ENCODE results near the gene SNX9. TPM values are rescaled to one million over a fixed set of nuclear protein-coding genes. Genes with fewer than 3 reads are reported as not detected.

The SNX9 gene
- total and polyA plus RNA-seq, 2 donors (not counting 1 experiment from before 2014, with no cell fraction given) = 10.0 to 50.7 TPM

- POLR2A ChIA-PET = no interaction called here
- H3K4me2 ChIP-seq (replicated peaks; ENCODE audit: low read depth, low read length, poor library complexity, severe bottlenecking) = no peak overlapping the region
- Mint-ChIP-seq H3K4me3 (no peak overlapping the region), H3K27me3 (no peaks in the 10 kb centered on the region), H3K27ac (no peak overlapping the region), H3K4me1 (peaks cover 61% of the 10 kb centered on the region), H3K9me3 (ENCODE audit: insufficient read depth) (no peaks in the 10 kb centered on the region)
- peaks cover 2 to 30% of the 10 kb centered on the region in 2 experiments for H3K36me3 ChIP-seq (replicated peaks in 1 of 2; ENCODE audit: control extremely low read depth in 1 of 2, control insufficient read depth in 1 of 2, extremely low read depth in 1 of 2, insufficient read depth in 2 of 2, low read length in 1 of 2)
- peaks cover 16 to 19% of the 10 kb centered on the region in 2 donors for H3K4me1 ChIP-seq (ENCODE audit: control insufficient read depth in 2 of 2, insufficient read depth in 2 of 2, low read length in 2 of 2)
- DNase-seq (no peak), ATAC-seq (ENCODE audit: low read depth) (no peak)
- intact Hi-C loops (cut with micrococcal nuclease) = no loop called here
- peaks cover 5% of the 10 kb centered on the region for H4K20me1 ChIP-seq (ENCODE audit: control insufficient read depth, insufficient read depth, low read length, poor library complexity, severe bottlenecking)
- H3K9ac ChIP-seq (ENCODE audit: low read length) = no peak overlapping the region
- H3K79me2 ChIP-seq (ENCODE audit: control insufficient read depth, insufficient read depth, low read length) = peaks cover 25% of the 10 kb centered on the region
- TF ChIP-seq EZH2 (IDR thresholded peaks at IDR 0.05; ENCODE audit: borderline replicate concordance, insufficient read depth, low read depth, low read length, poor library complexity, severe bottlenecking) (no peak), CTCF (IDR thresholded peaks at IDR 0.05) (no peak)
- no peak overlapping the region for H3K27ac ChIP-seq (ENCODE audit: low read length in 2 of 2)
- no peak overlapping the region for H2AFZ ChIP-seq (ENCODE audit: insufficient read depth, low read depth, low read length, poor library complexity, severe bottlenecking)
- H3K27me3 ChIP-seq (replicated peaks in 1 of 4; ENCODE audit: control extremely low read depth in 1 of 4, control insufficient read depth in 3 of 4, insufficient read depth in 4 of 4, low read length in 3 of 4) = no peaks in the 10 kb centered on the region
- CTCF ChIA-PET = interaction anchor here (0.8 to 4.6 kb wide), 3 partner anchors 14 to 132 kb away, joined by 3 to 30 read pairs (median 5); no protein-coding TSS in a partner anchor
- 55% methylated on average over 4 of the region's 4 CpGs for WGBS (ENCODE audit: insufficient coverage)
- H3K9me3 ChIP-seq (ENCODE audit: control extremely low read depth in 1 of 3, control insufficient read depth in 2 of 3, insufficient read depth in 1 of 3, low read length in 2 of 3) = no peaks in the 10 kb centered on the region
- H3K4me3 ChIP-seq (ENCODE audit: control extremely low read depth in 1 of 5, extremely low read depth in 1 of 5, insufficient read depth in 1 of 5, low read depth in 2 of 5, low read length in 4 of 5) = no peak overlapping the region
Observed at GRCh38 chr6:157887892-157888291, 64.8 kb downstream of the SNX9 start.

- POLR2A ChIA-PET = no interaction called here
- H4K20me1 ChIP-seq (ENCODE audit: control insufficient read depth, insufficient read depth, low read length, poor library complexity, severe bottlenecking) = peaks cover 5% of the 10 kb centered on the region
Observed at GRCh38 chr6:157891544-157892362, 68.7 kb downstream of the SNX9 start.

More at GRCh38 chr6:157891544-157892362, 68.7 kb downstream of the SNX9 start:
- 74% methylated on average over 9 of the region's 9 CpGs for WGBS (ENCODE audit: insufficient coverage)
- no peaks in the 10 kb centered on the region for H3K9me3 Mint-ChIP-seq (ENCODE audit: insufficient read depth)
- H3K4me2 ChIP-seq (replicated peaks; ENCODE audit: low read depth, low read length, poor library complexity, severe bottlenecking) = no peak overlapping the region
- no peaks in the 10 kb centered on the region for H3K27me3 Mint-ChIP-seq
- ATAC-seq (ENCODE audit: low read depth) = no peak
- CTCF ChIA-PET = interaction anchor here (1.2 to 2.9 kb wide), 2 partner anchors 18 to 135 kb away, joined by 3 to 20 read pairs; no protein-coding TSS in a partner anchor
- H3K4me1 Mint-ChIP-seq = peaks cover 43% of the 10 kb centered on the region
- DNase-seq = no peak
- no peak overlapping the region for H3K9ac ChIP-seq (ENCODE audit: low read length)
- H3K36me3 ChIP-seq (replicated peaks in 1 of 2; ENCODE audit: control extremely low read depth in 1 of 2, control insufficient read depth in 1 of 2, extremely low read depth in 1 of 2, insufficient read depth in 2 of 2, low read length in 1 of 2) = peaks cover 2 to 19% of the 10 kb centered on the region in 2 experiments
- peaks cover 9% of the 10 kb centered on the region for H3K79me2 ChIP-seq (ENCODE audit: control insufficient read depth, insufficient read depth, low read length)
- H3K4me3 Mint-ChIP-seq = no peak overlapping the region
- no peaks in the 10 kb centered on the region for H3K9me3 ChIP-seq (ENCODE audit: control extremely low read depth in 1 of 3, control insufficient read depth in 2 of 3, insufficient read depth in 1 of 3, low read length in 2 of 3)
- no peaks in the 10 kb centered on the region for H3K27me3 ChIP-seq (replicated peaks in 1 of 4; ENCODE audit: control extremely low read depth in 1 of 4, control insufficient read depth in 3 of 4, insufficient read depth in 4 of 4, low read length in 3 of 4)
- H2AFZ ChIP-seq (ENCODE audit: insufficient read depth, low read depth, low read length, poor library complexity, severe bottlenecking) = no peak overlapping the region
- no peak overlapping the region for H3K4me3 ChIP-seq (ENCODE audit: control extremely low read depth in 1 of 5, extremely low read depth in 1 of 5, insufficient read depth in 1 of 5, low read depth in 2 of 5, low read length in 4 of 5)
- H3K27ac Mint-ChIP-seq = peak overlapping the region; percentile 54
- no peaks in the 10 kb centered on the region for H3K4me1 ChIP-seq (ENCODE audit: control insufficient read depth in 2 of 2, insufficient read depth in 2 of 2, low read length in 2 of 2)
- no peak overlapping the region for H3K27ac ChIP-seq (ENCODE audit: low read length in 2 of 2)
- intact Hi-C loops (cut with micrococcal nuclease) = no loop called here
- TF ChIP-seq CTCF (IDR thresholded peaks at IDR 0.05) (no peak), EZH2 (IDR thresholded peaks at IDR 0.05; ENCODE audit: borderline replicate concordance, insufficient read depth, low read depth, low read length, poor library complexity, severe bottlenecking) (no peak)

All from B cell (primary cell).